HEK293 (cell line): ENCODE results near the gene WDR6.

ENCODE experiments used
- BCL11B ChIP-seq: fragments of 450-650 bp; formaldehyde crosslinking; IDR thresholded peaks from 2 replicates; pipeline ENCODE4 v1.5.1; 2016; ENCODE audit warnings: low read depth, missing biosample characterization, missing genetic modification characterization
- GLIS2 ChIP-seq: fragments of 450-650 bp; formaldehyde crosslinking; IDR thresholded peaks from 2 replicates; pipeline ENCODE4 v1.5.1; 2016; ENCODE audit warnings: missing biosample characterization, missing genetic modification characterization
- KLF10 ChIP-seq: fragments of 450-650 bp; IDR thresholded peaks from 2 replicates; pipeline ENCODE4 v1.5.1; 2018; ENCODE audit warnings: missing biosample characterization, mild to moderate bottlenecking, missing genetic modification characterization
- KLF16 ChIP-seq: fragments of 450-650 bp; formaldehyde crosslinking; IDR thresholded peaks from 2 replicates; pipeline ENCODE4 v1.5.1; 2017; ENCODE audit warnings: missing biosample characterization, missing genetic modification characterization
- OSR2 ChIP-seq: fragments of 450-650 bp; formaldehyde crosslinking; IDR thresholded peaks from 2 replicates; pipeline ENCODE4 v1.5.1; 2016; ENCODE audit warnings: missing biosample characterization, missing genetic modification characterization
- SETDB1 ChIP-seq: IDR thresholded peaks from one replicate; pipeline ENCODE4 v1.6.1; 2017; ENCODE audit warnings: mild to moderate bottlenecking, low read length, moderate library complexity, mixed read lengths; ENCODE audit not compliant: insufficient read length
- SP3 ChIP-seq: fragments of 450-650 bp; formaldehyde crosslinking; IDR thresholded peaks from 2 replicates; pipeline ENCODE4 v1.5.1; 2016; ENCODE audit warnings: missing biosample characterization, missing genetic modification characterization
- TSHZ1 ChIP-seq: fragments of 450-650 bp; formaldehyde crosslinking; IDR thresholded peaks from 2 replicates; pipeline ENCODE4 v1.5.1; 2016; ENCODE audit warnings: missing biosample characterization, missing genetic modification characterization, borderline replicate concordance
- YY1 ChIP-seq: fragments of 450-650 bp; formaldehyde crosslinking; IDR thresholded peaks from 2 replicates; pipeline ENCODE4 v1.5.1; 2018; ENCODE audit warnings: missing biosample characterization, missing genetic modification characterization
- YY2 ChIP-seq: fragments of 450-650 bp; formaldehyde crosslinking; IDR thresholded peaks from 2 replicates; pipeline ENCODE4 v1.5.1; 2016; ENCODE audit warnings: missing biosample characterization, missing genetic modification characterization
- ZBTB20 ChIP-seq: fragments of 450-650 bp; formaldehyde crosslinking; IDR thresholded peaks from 2 replicates; pipeline ENCODE4 v1.5.1; 2016; ENCODE audit warnings: missing biosample characterization, missing genetic modification characterization
- ZBTB6 ChIP-seq: fragments of 450-650 bp; formaldehyde crosslinking; IDR thresholded peaks from 2 replicates; pipeline ENCODE4 v1.5.1; 2017; ENCODE audit warnings: missing biosample characterization, missing genetic modification characterization
- ZBTB7A ChIP-seq: fragments of 450-650 bp; formaldehyde crosslinking; IDR thresholded peaks from 2 replicates; pipeline ENCODE4 v1.5.1; 2016; ENCODE audit warnings: low read depth, missing biosample characterization, missing genetic modification characterization
- ZNF132 ChIP-seq: fragments of 450-650 bp; formaldehyde crosslinking; IDR thresholded peaks from 2 replicates; pipeline ENCODE4 v1.5.1; 2017; ENCODE audit warnings: missing biosample characterization, missing genetic modification characterization, borderline replicate concordance
- ZNF148 ChIP-seq: fragments of 450-650 bp; formaldehyde crosslinking; IDR thresholded peaks from 2 replicates; pipeline ENCODE4 v1.5.0; 2017; ENCODE audit warnings: missing biosample characterization, missing genetic modification characterization, borderline replicate concordance
- ZNF211 ChIP-seq: fragments of 450-650 bp; formaldehyde crosslinking; IDR thresholded peaks from 2 replicates; pipeline ENCODE4 v1.5.1; 2016; ENCODE audit warnings: low read depth, missing biosample characterization, missing genetic modification characterization
- ZNF239 ChIP-seq: fragments of 450-650 bp; formaldehyde crosslinking; IDR thresholded peaks from 2 replicates; pipeline ENCODE4 v1.5.1; 2016; ENCODE audit warnings: missing biosample characterization, missing genetic modification characterization
- ZNF302 ChIP-seq: fragments of 450-650 bp; formaldehyde crosslinking; IDR thresholded peaks from 2 replicates; pipeline ENCODE4 v1.5.1; 2016; ENCODE audit warnings: missing biosample characterization, missing genetic modification characterization, low read depth
- ZNF324 ChIP-seq: fragments of 450-650 bp; formaldehyde crosslinking; IDR thresholded peaks from 2 replicates; pipeline ENCODE4 v1.5.1; 2016; ENCODE audit warnings: missing biosample characterization, missing genetic modification characterization
- ZNF341 ChIP-seq: fragments of 450-650 bp; formaldehyde crosslinking; IDR thresholded peaks from 2 replicates; pipeline ENCODE4; 2016; ENCODE audit warnings: low read depth, missing biosample characterization, missing genetic modification characterization
- ZNF416 ChIP-seq: fragments of 450-650 bp; formaldehyde crosslinking; IDR thresholded peaks from 2 replicates; pipeline ENCODE4 v1.5.1; 2016; ENCODE audit warnings: missing biosample characterization, missing genetic modification characterization
- ZNF423 ChIP-seq: fragments of 450-650 bp; formaldehyde crosslinking; IDR thresholded peaks from 2 replicates; pipeline ENCODE4 v1.5.1; 2016; ENCODE audit warnings: missing biosample characterization, missing genetic modification characterization
- ZNF433 ChIP-seq: fragments of 450-650 bp; formaldehyde crosslinking; IDR thresholded peaks from 2 replicates; pipeline ENCODE4 v1.5.1; 2016; ENCODE audit warnings: missing biosample characterization, missing genetic modification characterization, low read depth
- ZNF501 ChIP-seq: fragments of 450-650 bp; formaldehyde crosslinking; IDR thresholded peaks from 2 replicates; pipeline ENCODE4 v1.5.1; 2016; ENCODE audit warnings: missing biosample characterization, missing genetic modification characterization
- ZNF610 ChIP-seq: fragments of 450-650 bp; formaldehyde crosslinking; IDR thresholded peaks from 2 replicates; pipeline ENCODE4 v1.5.1; 2016; ENCODE audit warnings: missing biosample characterization, missing genetic modification characterization, borderline replicate concordance
- ZNF660 ChIP-seq: fragments of 450-650 bp; IDR thresholded peaks from 2 replicates; pipeline ENCODE4 v1.5.1; 2018; ENCODE audit warnings: missing biosample characterization, mild to moderate bottlenecking, missing genetic modification characterization
- ZNF747 ChIP-seq: fragments of 450-650 bp; formaldehyde crosslinking; IDR thresholded peaks from 2 replicates; pipeline ENCODE4 v1.5.1; 2016; ENCODE audit warnings: missing biosample characterization, missing genetic modification characterization
- ZNF830 ChIP-seq: fragments of 450-650 bp; IDR thresholded peaks from 2 replicates; pipeline ENCODE4 v1.5.0; 2018; ENCODE audit warnings: missing biosample characterization, missing genetic modification characterization, low read depth, mild to moderate bottlenecking, moderate library complexity
- ZNF843 ChIP-seq: fragments of 450-650 bp; formaldehyde crosslinking; IDR thresholded peaks from 2 replicates; pipeline ENCODE4 v1.5.1; 2016; ENCODE audit warnings: missing biosample characterization, missing genetic modification characterization
- ZSCAN5A ChIP-seq: fragments of 450-650 bp; formaldehyde crosslinking; IDR thresholded peaks from 2 replicates; pipeline ENCODE4 v1.5.1; 2016; ENCODE audit warnings: missing biosample characterization, missing genetic modification characterization
- ZXDB ChIP-seq: fragments of 450-650 bp; formaldehyde crosslinking; IDR thresholded peaks from 2 replicates; pipeline ENCODE4 v1.5.1; 2016; ENCODE audit warnings: missing biosample characterization, missing genetic modification characterization

Gene WDR6

GRCh38 chr3:49007068-49007770 is at the start of gene WDR6 (continued):
- TF ChIP-seq ZNF148, result no peak
- peak; percentile 91 for TF ChIP-seq ZXDB (tag by site-specific recombination)
- no peak for TF ChIP-seq ZNF132
- TF ChIP-seq ZNF302 (tag by site-specific recombination), result no peak
- TF ChIP-seq ZNF660 (tag by site-specific recombination), result no peak; the same call in 1 of the 2 replicates
- TF ChIP-seq ZNF239 (tag by site-specific recombination), result no peak
- peak; percentile 7 for TF ChIP-seq OSR2
- TF ChIP-seq ZNF610 (tag by site-specific recombination), result 0 out of 2 replicates have a peak, but pooled peaks have one; percentile 13
- TF ChIP-seq YY1 (tag by site-specific recombination), result peak; percentile 75
- no peak for TF ChIP-seq ZNF830
- no peak for TF ChIP-seq ZBTB6 (tag by site-specific recombination)
- peak; percentile 27; the same call in 1 of the 2 replicates for TF ChIP-seq ZNF423 (tag by site-specific recombination)
- TF ChIP-seq ZNF843, result peak; percentile 46; the same call in 1 of the 2 replicates
- TF ChIP-seq ZNF211 (tag by site-specific recombination), result no peak
- TF ChIP-seq TSHZ1 (tag by site-specific recombination), result no peak
- no peak for TF ChIP-seq ZNF433 (tag by site-specific recombination)
- peak; percentile 36; the same call in 1 of the 2 replicates for TF ChIP-seq ZNF324 (tag by site-specific recombination)
- TF ChIP-seq KLF16 (tag by site-specific recombination), result peak; percentile 85; the same call in 1 of the 2 replicates
- TF ChIP-seq SETDB1, result no peak
- TF ChIP-seq ZNF747 (tag by site-specific recombination), result no peak
- TF ChIP-seq ZSCAN5A (tag by site-specific recombination), result peak; percentile 72; the same call in 1 of the 2 replicates
- TF ChIP-seq ZNF416 (tag by site-specific recombination), result no peak
- no peak for TF ChIP-seq ZBTB7A (tag by site-specific recombination)
- 0 out of 2 replicates have a peak, but pooled peaks have one; percentile 59 for TF ChIP-seq ZNF501 (tag by site-specific recombination)
- TF ChIP-seq KLF10 (tag by site-specific recombination), result peak; percentile 65; the same call in 1 of the 2 replicates
- TF ChIP-seq ZBTB20 (tag by site-specific recombination), result peak; percentile 89
- TF ChIP-seq BCL11B (tag by site-specific recombination), result peak; percentile 42; the same call in 1 of the 2 replicates
- TF ChIP-seq SP3 (tag by site-specific recombination), result peak; percentile 67; the same call in 1 of the 2 replicates
- TF ChIP-seq YY2, result peak; percentile 73; the same call in 1 of the 2 replicates
- TF ChIP-seq ZNF341 (tag by site-specific recombination), result peak; percentile 29; the same call in 1 of the 2 replicates
- peak; percentile 42; the same call in 1 of the 2 replicates for TF ChIP-seq GLIS2 (tag by site-specific recombination)
